ENCODE measurements around the gene TMC7. TPM values are rescaled to one million over a fixed set of nuclear protein-coding genes. Genes with fewer than 3 reads are reported as not detected.
A peak's percentile ranks its signal among the peaks of the same experiment; 100 is the strongest.

Gene TMC7
- total and polyA plus RNA-seq, 9 of the 15 experiments (the other 6 are each of a cell fraction or from before 2014, with no cell fraction given), result 0.08 to 2.0 (median 1.5) TPM

GRCh38 chr16:18941471-18941870, 42.3 kb upstream of the TMC7 start:
- H3K36me3 ChIP-seq (ENCODE audit: control insufficient read depth, insufficient read depth, low read length), result no peaks in the 10 kb centered on the region
- FAIRE-seq (no peak), DNase-seq (ENCODE audit: extremely low read depth in 1 of 4, low spot score in 3 of 4) (no peak), ATAC-seq (no peak)
- H3K79me2 ChIP-seq (ENCODE audit: control insufficient read depth, insufficient read depth, low read length), result no peaks in the 10 kb centered on the region
- no peaks in the 10 kb centered on the region for H4K20me1 ChIP-seq (replicated peaks; ENCODE audit: control insufficient read depth, insufficient read depth, low read length)
- ChIA-PET POLR2A (no interaction called here), CTCF (ENCODE audit: low intra/inter-chr PET ratio) (no interaction called here)
- no peak overlapping the region for H3K4me2 ChIP-seq (ENCODE audit: insufficient read depth, low read length)
- no peaks in the 10 kb centered on the region for H3K9me3 ChIP-seq (replicated peaks; ENCODE audit: control insufficient read depth, insufficient read depth, low read depth, low read length)
- in situ Hi-C loops (cut with MboI), result no loop called here
- no peaks in the 10 kb centered on the region for H3K9me1 ChIP-seq (ENCODE audit: control insufficient read depth, insufficient read depth, low read length)
- peaks cover 0 to 3% of the 10 kb centered on the region in 2 experiments; a peak in 3 of 5 replicates for H3K4me1 ChIP-seq (replicated peaks in 1 of 2; ENCODE audit: control insufficient read depth in 2 of 2, insufficient read depth in 2 of 2, low read length in 2 of 2)
- no peak overlapping the region for H3K9ac ChIP-seq (ENCODE audit: insufficient read depth in 1 of 2, low read depth in 2 of 2, low read length in 2 of 2)
- H3K27ac ChIP-seq (ENCODE audit: extremely low read depth, low read depth, low read length), result no peak overlapping the region
- no TSS peak for BruUV-seq (replicated peaks)
- H3K27me3 ChIP-seq (ENCODE audit: control insufficient read depth in 2 of 2, insufficient read depth in 2 of 2, low read length in 2 of 2), result peaks cover 0 to 9% of the 10 kb centered on the region in 2 experiments; a peak in 2 of 5 replicates
- TF ChIP-seq ZNF57 (CRISPR knock-in tag; IDR thresholded peaks at IDR 0.05), result no peak
- intact Hi-C loops (cut with micrococcal nuclease), result no loop called here
- no peak overlapping the region for H3K4me3 ChIP-seq
- no peak overlapping the region for H2AFZ ChIP-seq (ENCODE audit: low read depth, low read length)

GRCh38 chr16:18942061-18942460, 41.7 kb upstream of the TMC7 start:
- FAIRE-seq (no peak), ATAC-seq (no peak), DNase-seq (ENCODE audit: extremely low read depth in 1 of 4, low spot score in 3 of 4) (no peak)
- H3K36me3 ChIP-seq (ENCODE audit: control insufficient read depth, insufficient read depth, low read length), result no peaks in the 10 kb centered on the region
- WGBS (ENCODE audit: insufficient coverage, low coverage, missing lambda C conversion rate), result 0% methylated on average over 1 of the region's 1 CpG
- H3K27ac ChIP-seq (ENCODE audit: extremely low read depth, low read depth, low read length), result no peak overlapping the region
- no peak overlapping the region for H2AFZ ChIP-seq (ENCODE audit: low read depth, low read length)
- POLR2A ChIA-PET, result interaction anchor here (0.6 to 1.1 kb wide), 2 partner anchors 16 to 1203 kb away, joined by 3 to 6 read pairs; partner anchors contain the start of gene SMG1
- H3K4me2 ChIP-seq (ENCODE audit: insufficient read depth, low read length), result no peak overlapping the region
- no peaks in the 10 kb centered on the region for H3K79me2 ChIP-seq (ENCODE audit: control insufficient read depth, insufficient read depth, low read length)
- no peaks in the 10 kb centered on the region for H3K9me3 ChIP-seq (replicated peaks; ENCODE audit: control insufficient read depth, insufficient read depth, low read depth, low read length)
- intact Hi-C loops (cut with micrococcal nuclease) (no loop called here), in situ Hi-C loops (cut with MboI) (no loop called here)
- H3K9ac ChIP-seq (ENCODE audit: insufficient read depth in 1 of 2, low read depth in 2 of 2, low read length in 2 of 2), result no peak overlapping the region
- no peak overlapping the region for H3K4me3 ChIP-seq
- CTCF ChIA-PET (ENCODE audit: low intra/inter-chr PET ratio), result no interaction called here
- H4K20me1 ChIP-seq (replicated peaks; ENCODE audit: control insufficient read depth, insufficient read depth, low read length), result no peaks in the 10 kb centered on the region
- no TSS peak for BruUV-seq (replicated peaks)
- TF ChIP-seq IRF1 (CRISPR knock-in tag; IDR thresholded peaks at IDR 0.05; ENCODE audit: borderline replicate concordance), result no peak
- TF ChIP-seq CEBPB (tag; IDR thresholded peaks at IDR 0.05), result peak; percentile 46; the same call in 1 of the 2 replicates
- 0 out of 5 replicates have a peak, but pooled peaks cover 0 to 4% of the 10 kb centered on the region in 2 experiments for H3K27me3 ChIP-seq (ENCODE audit: control insufficient read depth in 2 of 2, insufficient read depth in 2 of 2, low read length in 2 of 2)
- peaks cover 2 to 3% of the 10 kb centered on the region in 2 experiments; a peak in 3 of 5 replicates for H3K4me1 ChIP-seq (replicated peaks in 1 of 2; ENCODE audit: control insufficient read depth in 2 of 2, insufficient read depth in 2 of 2, low read length in 2 of 2)
- no peaks in the 10 kb centered on the region for H3K9me1 ChIP-seq (ENCODE audit: control insufficient read depth, insufficient read depth, low read length)

Data from K562 (cell line).